VCaP (cell line): Measurements from ENCODE around the gene CTNNA1.

ENCODE experiments used
- H3K27ac ChIP-seq: fragments of 450-650 bp; 2 replicates; pipeline ENCODE4 v1.5.1; 2017
- CTCF ChIP-seq: fragments of 450-650 bp; conservative IDR thresholded peaks from 2 replicates; pipeline ENCODE4 v1.5.1; 2017; ENCODE audit warnings: mild to moderate bottlenecking, moderate library complexity

Gene CTNNA1

GRCh38 chr5:138789771-138790242, 36.6 kb downstream of the CTNNA1 start:
- peak; percentile 74 for TF ChIP-seq CTCF
- no peak overlapping the region for H3K27ac ChIP-seq

- H3K27ac ChIP-seq = no peak overlapping the region
- TF ChIP-seq CTCF = no peak
These were observed 37.5 kb downstream of the CTNNA1 start for GRCh38 chr5:138790684-138791083.

- H3K27ac ChIP-seq = peak overlapping the region; percentile 60
- no peak for TF ChIP-seq CTCF
These were observed 39.1 kb downstream of the CTNNA1 start for GRCh38 chr5:138792195-138792790.

- no peak for TF ChIP-seq CTCF
- peak overlapping the region; percentile 60 for H3K27ac ChIP-seq
These were observed 40.4 kb downstream of the CTNNA1 start for GRCh38 chr5:138793575-138793974.

- TF ChIP-seq CTCF = no peak
- H3K27ac ChIP-seq = no peak overlapping the region
These were observed 50.1 kb downstream of the CTNNA1 start for GRCh38 chr5:138803285-138803684.

DNA sequence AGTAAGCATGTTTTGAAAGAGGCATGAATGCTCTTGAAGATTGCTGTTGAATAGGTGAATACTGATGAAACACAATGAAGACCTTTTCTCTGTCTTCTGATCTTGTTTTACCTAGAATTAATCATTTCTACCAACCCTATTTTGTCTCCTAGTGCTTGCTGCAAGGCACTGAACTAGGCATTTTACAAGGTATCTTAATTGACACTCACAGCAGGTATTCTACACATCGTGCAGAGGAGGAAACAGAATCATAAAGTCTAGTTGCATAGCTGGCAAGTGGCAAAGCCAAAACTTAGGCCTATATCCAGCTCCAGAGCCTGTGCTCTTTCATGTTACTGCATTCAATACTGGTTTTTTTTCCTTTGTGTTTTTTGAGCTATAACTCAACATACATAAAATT, 50.7 kb downstream of the CTNNA1 start:
- no peak for TF ChIP-seq CTCF
- no peak overlapping the region for H3K27ac ChIP-seq

- no peak for TF ChIP-seq CTCF
These were observed 51.9 kb downstream of the CTNNA1 start for GRCh38 chr5:138805096-138805495.

More at GRCh38 chr5:138805096-138805495, 51.9 kb downstream of the CTNNA1 start:
- H3K27ac ChIP-seq = no peak overlapping the region
